Islet precursor cell (in vitro differentiated cells): Measurements from ENCODE around the gene ZNF697.
"Not testable (repeated sequence)": the region's sequence is repeated elsewhere in the genome, so short reads cannot be mapped to it uniquely, and the experiment has no call there.

Experiments used
- DNase-seq: peaks from one replicate; pipeline ENCODE4 v3.0.0-alpha.2; 2018

ZNF697 gene

DNA sequence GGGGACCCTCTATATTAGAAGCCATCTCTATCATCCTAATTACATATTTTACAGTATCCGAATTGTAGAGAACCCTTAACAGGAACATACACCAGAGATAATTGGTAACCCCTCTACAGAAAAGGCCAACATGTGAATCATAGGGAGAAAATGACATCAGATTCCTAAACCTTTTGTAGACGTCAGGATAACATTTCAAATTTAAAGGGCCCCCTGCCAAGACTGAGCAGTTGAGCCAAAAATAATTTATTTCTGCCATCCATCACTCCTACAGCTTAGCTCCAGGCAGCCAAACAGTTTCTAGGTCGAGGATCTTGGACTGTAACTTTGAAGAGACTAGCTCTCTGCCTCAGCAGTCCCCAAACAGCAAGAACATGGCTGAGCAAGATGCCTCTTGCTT is 21.2 kb downstream of the ZNF697 start:
- DNase-seq = no peak

DNA sequence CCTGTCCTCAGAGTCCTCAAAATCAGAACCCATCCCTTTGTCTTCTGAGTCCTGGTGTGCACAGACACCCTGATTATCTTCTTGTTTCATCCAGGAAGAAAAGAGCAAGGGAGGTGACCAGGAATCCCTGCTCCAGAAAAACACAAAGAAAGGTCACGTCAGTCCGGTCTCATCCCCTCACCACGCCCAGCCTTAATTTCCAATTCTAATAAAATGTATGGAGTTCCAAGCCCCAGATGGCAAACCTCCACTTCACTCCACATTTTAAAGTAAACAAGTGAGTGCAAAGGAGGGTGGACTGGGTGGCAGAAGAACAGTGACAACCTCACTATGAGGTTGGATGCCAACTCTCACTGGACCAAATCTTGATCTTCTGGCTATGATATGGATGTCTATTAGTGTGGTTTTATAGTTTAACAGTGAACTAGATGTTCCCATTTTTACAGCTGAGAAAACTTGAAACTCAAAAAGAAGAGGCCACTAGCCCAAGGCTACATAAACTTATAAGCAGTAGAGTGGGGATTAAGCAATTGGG is 22.0 kb downstream of the ZNF697 start:
- peak; percentile 22 for DNase-seq

DNA sequence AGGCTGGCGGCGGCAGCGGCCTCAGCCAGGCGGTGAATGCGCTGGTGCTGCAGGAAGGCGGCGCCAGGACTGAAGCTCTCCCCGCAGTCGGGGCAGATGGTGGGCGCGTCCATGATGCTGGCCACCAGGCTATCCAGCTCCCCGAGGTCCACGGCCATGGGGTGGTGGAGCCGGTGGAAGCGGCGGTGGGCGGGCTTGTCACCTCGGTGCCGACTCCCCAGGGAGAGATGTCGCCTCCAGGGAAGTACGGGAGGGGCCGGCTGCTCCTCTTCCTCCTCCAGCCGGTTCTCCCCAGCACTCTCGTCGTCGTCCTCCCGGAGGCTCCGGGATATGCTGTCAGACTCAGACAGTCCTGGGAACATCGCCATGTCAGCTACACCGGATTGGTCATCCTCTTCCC is 24.4 kb downstream of the ZNF697 start:
- no peak for DNase-seq

DNA sequence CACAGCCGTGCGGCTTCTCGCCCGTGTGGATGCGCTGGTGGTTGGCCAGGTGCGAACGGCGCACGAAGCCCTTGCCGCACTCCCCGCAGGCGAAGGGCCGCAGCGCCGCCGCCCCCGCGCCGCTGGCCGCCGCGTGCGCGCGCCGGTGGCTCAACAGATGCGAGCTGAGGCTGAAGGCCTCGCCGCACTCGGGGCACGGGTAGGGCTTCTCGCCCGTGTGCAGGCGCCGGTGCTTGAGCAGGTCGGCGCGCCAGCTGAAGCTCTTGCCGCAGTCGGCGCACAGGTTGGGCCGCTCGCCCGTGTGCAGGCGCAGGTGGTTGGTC is 24.9 kb downstream of the ZNF697 start:
- no peak for DNase-seq

DNA sequence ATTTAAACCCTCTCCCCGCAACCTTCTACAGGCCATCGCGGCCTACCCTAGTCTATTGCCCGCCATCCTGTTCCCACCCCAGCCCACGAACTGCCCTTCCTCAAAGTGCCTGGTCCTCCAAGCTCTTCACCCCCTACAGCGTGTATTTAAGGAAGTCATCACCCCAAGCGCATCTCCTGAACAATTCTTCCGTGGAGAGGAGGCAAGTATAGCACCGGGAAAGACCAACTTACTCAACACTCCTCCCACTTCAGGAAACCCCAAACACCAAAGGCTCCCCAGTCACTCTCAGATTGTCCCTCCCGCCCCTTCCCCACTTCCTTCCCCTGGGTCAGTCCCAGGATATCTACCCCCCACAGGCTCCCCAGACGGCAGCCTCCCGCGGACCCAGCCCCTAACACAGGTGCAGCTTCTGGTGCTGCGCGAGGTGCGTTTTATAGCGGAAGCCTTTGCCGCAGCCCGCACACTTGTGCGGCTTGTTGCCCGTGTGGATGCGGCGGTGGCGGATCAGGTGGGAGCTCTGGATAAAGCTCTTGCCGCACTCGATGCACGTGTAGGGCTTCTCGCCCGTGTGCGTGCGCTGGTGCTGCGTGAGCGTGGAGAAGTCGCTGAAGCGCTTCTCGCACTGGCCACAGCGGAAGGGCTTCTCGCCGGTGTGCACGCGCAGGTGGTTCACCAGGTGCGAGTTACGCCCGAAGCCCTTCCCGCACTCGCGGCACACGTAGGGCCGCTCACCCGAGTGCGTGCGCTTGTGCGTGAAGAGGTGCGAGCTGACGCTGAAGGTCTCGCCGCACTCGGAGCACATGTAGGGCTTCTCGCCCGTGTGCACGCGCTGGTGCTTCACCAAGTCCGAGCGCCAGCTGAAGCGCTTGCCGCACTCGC is 25.5 kb downstream of the ZNF697 start:
- no peak for DNase-seq

DNA sequence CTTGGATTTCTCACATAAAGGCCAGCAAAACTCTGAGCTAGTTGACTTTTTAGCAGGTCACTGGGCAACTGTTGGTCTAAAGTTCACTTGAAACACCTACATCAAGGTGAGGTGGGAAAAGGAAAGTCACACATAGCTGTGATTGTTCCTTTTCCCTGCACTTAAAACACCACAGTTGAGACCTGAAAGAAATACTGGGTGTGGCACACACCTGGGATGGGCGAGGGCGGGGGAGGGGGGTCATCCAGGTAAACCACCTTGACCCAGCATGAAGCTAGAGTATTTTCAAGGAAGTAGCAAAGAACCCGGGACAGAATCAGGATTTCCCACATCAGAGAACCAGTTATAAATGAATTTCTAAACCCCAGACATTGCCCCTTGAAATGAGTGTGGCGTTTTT is 26.4 kb downstream of the ZNF697 start:
- no peak for DNase-seq

DNA sequence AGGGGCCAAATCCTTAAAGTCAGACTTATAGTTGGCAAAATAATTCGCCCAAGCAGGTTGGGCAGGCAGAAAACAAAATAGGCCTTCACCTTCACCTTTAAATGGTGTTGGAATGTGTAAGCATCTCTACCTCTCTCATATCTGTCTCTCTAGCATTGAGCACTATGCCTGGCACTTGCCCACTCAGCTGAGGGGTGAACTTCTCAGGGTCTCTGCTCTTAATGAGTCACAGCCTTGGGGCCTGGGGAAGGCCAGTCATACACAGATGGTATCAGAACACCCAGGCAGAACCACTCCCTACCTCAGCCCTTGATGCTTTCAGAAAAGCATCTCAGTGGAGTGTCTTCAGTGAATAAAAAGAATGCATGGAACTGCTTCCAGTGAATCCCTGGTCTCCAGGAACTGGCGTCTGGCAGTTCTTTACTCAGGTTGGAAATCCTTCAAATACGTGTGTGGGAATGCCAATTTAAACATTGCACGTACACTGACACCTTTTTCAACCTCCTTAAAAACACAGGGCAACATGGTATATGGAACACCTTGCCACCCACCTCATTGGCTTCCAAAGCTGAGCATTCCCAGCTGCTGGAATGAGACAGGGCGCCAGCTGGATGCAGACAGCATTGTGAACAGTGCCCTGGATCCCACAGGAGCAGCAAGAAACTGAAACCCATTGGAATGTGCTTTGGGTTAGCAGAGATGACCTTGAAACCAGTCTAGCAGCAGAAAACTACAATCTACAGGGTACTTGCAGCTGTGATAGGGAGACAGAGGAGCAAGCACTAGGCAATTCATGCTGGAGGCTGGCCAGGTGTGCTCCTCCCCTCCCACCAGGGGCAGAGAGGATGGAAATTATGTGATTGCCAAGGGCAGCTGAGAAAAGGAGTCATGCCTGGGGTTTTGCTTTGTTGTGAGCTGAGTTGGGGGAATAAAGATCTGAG is 30.0 kb downstream of the ZNF697 start:
- DNase-seq = peak; percentile 72

DNA sequence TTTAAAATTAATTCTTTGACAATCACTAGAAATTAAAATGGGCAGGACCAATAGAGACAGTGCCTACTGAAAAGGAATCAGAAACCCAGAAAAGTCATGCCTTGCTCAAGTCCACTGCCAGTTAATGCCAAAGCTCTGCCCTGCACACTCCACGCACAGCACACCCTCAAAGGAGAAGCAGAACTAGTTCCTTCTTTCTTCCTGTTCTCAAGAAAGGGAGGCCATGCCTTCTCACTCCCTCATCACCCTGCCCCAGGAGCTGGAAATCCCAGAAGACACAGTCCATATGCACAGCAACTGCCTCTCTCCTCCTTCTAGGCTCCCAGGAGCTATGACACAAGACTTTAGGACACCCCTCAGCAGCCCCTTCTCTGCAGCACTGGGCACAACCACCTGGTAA is 31.3 kb downstream of the ZNF697 start:
- DNase-seq = not testable (repeated sequence)

DNA sequence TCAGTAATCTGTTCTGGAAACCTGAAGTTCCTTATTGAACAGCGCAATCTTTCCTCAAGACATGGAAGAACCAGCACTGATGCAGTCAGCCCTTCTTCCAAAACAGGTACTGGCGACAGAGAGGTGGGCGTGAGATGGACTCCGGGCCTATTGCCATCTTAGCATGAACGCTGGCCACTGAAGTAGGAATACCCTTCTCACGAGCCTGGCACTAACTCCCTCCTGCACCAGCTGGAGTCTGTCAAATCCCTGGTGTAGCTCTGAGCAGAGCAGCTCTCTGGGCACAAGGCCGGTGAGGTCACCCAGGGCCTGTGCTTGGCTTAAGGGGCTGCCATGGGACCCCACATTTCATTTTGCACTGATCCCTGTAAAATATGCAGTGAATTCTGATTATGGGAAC is 33.0 kb downstream of the ZNF697 start:
- DNase-seq = not testable (repeated sequence)

DNA sequence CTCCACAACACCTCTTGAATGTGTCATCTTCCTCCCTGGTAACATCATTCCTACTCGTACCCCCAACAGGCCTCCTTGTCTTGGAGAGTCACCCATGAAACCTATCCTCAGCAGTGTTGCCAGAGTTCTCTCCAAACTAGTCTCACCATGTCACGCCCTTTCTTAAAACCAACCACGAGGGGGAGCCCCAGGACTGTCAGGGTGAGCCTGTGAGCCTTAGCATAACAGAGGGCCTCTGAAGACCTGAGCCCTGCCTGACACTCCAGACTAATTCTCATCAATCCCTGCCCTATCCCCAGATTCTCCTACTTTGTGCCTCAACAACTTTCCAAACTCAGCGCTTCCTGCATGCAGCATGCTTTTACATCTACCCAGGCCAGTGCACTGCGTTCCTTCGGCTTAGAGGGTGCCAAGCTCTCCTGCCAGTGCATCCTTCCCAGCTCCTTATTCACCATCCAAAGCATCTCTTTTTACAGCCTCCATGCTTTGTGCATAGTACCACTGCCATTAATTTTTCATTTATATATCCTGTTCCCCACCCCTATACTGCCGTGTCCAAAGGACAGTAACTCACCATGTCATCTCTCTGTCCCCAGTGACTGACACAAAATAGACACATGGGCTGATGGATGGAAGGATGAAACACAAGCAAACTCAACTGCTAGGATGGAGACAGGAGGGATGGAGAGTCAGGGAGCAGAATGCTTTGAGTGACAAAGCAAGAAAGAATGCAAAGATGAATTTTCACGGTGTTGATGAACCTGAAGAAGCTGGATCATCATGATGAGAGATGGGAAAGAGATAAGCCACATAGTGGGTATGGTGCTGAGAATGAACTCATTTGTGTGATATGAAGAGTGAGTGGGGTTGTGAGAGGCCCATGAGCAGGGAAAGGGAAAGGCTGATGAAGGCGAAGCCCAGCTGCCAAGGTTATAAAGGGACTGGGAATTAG is 34.0 kb downstream of the ZNF697 start:
- peak; percentile 94 for DNase-seq

DNA sequence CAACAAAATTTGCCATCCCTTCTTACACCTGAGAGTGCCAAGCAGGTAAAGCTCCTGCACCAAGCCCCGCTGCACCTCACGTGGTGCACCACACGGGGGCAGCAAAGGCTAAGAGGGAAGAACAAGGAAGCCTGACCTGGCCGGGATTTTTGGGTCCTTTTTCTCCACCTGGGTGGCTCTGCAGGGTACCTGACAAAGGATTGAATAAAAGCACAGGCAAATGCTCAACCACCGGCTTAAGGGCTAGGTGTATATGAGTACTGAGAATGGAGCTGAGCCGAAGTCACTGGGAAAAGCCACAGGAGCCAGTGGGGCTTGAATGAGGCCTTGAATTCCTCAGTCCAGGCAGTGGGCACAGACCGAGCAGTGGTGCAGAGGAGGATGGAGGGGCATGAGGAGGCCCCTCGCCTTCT is 36.4 kb downstream of the ZNF697 start:
- DNase-seq = peak; percentile 90

DNA sequence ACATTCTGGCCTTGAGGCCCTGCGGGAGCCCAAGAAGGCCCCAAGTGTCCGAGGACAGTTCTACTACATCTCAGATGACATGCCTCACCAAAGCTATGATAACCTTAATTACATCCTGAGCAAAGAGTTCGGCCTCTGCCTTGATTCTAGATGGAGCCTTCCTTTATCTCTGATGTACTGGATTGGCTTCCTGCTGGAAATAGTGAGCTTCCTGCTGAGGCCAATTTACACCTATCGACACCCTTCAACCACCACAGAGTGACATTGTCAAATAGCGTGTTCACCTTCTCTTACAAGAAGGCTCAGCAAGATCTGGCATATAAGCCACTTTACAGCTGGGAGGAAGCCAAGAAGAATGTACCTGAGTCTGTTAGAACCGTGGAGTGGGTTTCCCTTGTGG is 39.2 kb downstream of the ZNF697 start:
- DNase-seq = not testable (repeated sequence)

DNA sequence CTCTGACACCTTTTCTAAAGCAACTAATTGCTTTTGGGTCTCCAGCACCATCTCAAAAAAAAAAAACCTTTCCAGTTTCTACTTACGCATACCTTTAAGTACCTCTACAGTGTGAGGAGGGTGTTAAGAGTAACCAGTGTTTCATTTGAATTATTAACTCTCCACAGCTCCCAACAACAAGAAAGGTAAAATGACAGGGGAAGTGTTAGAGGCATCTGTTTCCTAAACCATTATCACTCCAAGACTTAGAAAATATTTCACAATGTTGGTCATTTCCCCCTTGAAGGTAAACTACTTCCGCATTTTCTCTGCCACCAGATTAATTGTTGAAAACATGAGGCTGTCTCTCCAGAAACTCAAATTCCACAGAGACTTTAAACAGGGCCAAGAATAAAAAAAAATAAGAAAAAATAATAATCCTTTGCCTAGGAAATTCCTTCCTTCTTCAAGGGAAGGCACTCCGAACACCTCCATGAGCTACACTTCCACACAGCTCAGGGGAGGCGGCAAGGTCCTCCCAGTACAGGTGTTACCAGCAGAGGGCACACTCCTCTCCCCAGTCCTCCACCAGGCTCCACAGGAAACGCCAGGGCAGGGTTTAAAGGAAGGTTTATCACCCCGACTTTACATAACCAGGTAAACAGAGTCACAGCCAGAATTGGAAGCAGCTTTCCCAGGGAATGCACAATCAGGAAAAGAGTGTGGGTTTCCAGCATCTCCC is 40.8 kb downstream of the ZNF697 start:
- DNase-seq = not testable (repeated sequence)

DNA sequence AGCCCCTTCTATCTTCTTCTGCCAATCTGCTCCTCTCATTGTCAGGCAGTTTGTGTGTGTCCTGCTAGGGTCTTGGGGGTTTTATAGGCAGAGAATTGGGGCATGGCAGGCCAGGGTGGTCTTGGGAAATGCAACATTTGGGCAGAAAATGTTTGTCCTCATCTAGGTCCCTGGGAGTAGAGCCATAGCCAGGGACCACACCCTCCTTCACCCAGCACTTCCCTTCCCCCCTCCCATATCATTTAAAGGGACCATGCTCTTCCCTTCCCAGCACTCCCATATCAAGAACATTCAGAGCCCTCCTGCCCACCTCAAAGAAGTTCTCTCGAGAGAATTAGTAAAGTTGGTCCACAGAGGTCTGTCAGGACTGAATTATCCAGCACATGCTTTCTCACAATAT is 41.7 kb downstream of the ZNF697 start:
- DNase-seq = no peak

DNA sequence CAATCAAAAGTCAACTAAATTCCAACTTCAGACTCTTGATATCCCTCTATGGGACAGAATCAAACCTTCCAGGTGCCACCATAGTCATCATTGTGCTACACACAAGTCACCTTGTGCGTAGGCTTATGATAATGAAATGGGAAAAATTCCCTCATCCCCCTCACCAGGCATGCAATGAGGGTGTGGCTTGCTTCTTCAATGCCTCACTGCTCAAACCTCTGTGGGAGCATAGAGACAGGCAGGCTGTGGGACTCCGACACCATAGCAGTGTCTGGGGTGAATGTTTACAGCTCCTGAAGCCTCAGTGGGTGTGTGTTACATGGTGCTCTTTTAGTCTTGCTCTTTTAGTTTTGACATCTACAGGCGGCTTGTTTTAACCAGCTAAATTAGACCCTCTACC is 42.4 kb downstream of the ZNF697 start:
- no peak for DNase-seq

DNA sequence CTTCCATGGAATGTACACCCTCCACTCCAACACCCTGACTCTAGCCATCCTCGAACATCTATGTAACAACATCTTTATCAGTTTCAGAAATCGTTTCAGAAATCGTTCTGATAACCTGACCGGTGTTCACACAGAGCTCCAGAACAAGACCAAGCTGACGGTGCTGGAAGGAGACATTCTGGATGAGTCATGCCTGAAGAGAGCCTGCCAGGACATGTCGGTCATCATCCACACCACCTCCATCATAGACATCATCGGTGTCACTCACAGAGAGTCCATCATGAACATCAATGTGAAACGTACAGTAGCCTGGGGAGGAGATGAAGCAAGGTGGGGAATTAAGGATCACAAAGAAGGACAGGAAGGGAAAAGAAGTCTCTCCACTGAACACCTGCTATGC is 43.0 kb downstream of the ZNF697 start:
- DNase-seq = not testable (repeated sequence)

DNA sequence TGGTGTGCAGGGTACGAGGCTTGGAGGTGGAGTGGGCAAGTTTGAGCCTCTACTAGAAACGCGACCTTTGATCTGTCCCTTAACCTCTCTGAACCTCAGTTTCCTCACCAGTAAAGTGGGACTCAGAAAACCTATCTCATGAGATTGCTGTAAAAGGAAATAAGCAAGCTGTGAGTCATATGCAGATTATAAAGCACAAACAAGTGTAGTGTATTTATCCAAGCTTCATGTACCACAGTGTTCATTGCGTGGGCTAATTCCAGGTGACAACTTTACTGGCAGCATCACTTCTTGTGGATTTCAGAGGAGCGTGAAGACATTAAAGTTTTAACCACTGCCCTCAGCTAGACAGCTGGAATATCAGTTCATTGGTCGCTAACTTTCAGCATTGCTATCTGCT is 44.4 kb downstream of the ZNF697 start:
- DNase-seq = no peak

DNA sequence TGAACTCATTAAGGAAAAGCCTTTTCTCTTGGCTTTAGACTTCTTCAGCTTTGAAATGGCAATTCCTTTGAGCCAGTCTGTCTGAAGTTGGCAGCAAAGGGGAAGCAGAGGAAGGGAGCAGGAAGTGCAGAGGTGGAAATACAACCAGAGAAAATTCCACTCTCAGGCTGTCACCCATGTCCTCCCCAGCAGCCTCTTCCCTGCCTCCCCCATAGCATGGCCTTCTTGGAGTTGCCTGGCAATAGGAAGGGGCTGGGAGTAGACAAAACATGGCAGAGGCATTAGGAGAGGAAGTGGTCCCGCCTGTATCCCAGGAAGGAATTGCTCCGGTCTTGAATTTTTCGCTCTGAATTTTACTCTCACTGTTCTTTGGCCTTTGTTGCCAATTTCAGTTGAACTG is 44.8 kb downstream of the ZNF697 start:
- DNase-seq = not testable (repeated sequence)

DNA sequence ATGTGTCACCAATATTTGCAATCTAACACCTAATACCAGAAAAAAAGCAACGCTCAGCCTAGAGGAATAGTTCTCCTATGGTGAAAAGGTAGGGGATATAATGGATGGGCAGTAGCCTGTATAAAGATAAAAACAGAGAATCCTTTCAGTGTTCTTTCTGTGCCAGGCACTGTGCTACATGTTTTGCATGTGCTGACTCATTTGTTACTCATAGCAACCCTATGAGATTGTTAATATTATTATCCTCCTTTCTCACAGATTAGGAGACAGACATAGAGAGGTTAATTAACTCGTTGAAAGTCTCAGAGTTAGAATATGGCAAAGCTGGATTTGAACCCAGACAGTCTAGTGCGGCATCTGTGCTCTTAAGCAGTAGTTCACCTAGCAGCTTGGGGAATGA is 45.3 kb downstream of the ZNF697 start:
- not testable (repeated sequence) for DNase-seq

DNA sequence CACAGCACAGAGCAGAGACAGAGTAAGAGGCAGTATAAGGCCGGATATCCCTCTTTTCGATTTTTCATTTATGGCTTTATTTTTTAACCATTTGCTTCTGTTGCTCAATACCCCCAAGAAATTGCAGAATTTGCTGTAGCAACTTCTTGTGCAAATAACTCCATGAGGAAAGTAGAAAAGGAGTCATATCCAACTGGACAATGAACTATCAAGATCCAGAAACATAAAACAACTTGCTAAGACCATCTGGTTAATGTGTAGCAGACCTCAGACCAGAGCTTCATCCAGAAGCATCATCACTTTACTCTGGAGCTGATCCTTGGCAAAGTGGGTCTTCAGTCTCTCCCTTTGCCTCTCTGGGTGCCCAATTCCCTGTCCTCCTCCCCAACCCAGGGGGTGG is 45.9 kb downstream of the ZNF697 start:
- DNase-seq = no peak

DNA sequence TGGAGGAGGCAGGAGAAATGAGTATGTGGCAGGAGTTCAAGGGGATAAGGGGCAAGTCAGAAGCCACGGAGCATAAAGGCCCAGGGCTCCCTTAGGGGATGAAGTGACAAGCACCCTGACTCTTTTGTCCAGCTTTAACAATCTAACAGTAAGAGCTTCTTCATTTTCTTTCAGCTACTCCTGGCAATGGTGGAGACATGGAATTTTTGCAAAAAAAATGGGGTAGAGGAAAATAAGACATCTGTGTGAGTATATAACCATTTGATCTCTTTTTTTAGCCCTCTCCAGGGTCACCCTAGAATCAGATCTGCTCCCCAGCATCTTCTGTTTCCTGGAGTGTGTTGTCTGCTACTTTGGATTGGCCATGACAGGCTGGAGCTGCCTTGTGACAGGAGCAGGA is 47.1 kb downstream of the ZNF697 start:
- DNase-seq = no peak

DNA sequence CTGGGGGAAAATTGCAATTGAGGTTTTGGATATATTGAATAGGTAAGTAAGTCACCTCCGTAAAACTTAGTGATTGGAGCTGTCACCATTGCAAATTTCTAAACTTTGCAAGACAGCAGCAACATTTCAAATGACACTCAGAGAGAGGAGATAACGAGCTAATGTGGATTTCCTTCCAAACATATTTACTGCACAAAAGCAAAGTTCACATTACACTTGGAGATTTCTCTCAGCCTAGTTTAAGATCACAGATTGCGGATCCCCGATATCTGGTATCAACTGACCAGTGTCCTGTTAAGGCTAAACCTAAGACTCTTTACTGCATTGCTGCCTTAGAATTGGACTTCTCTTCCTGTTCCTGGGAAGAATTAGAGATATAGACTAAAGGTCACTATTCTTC is 47.5 kb downstream of the ZNF697 start:
- no peak for DNase-seq
